HL-60 (cell line): Measurements from ENCODE around the gene DAGLA.

Experiments
- DNase-seq, 2 experiments: peaks; one replicate each; pipeline ENCODE4 v3.0.0-alpha.2; 2010 to 2020; ENCODE audit warnings: low read depth in 1 of 2, low spot score in 1 of 2
- H3K27ac ChIP-seq: fragments of 250-450 bp; sonication (Bioruptor Pico); replicated peaks from 2 replicates; pipeline ENCODE4 v1.5.1; 2020; ENCODE audit warnings: mild to moderate bottlenecking, moderate library complexity
- H3K27me3 ChIP-seq: fragments of 250-450 bp; sonication (Bioruptor Pico); 2 replicates; pipeline ENCODE4 v1.5.1; 2021; ENCODE audit warnings: mild to moderate bottlenecking, moderate library complexity; ENCODE audit not compliant: insufficient read depth, poor library complexity, severe bottlenecking
- H3K4me3 ChIP-seq: replicated peaks from 2 replicates; pipeline ENCODE4 v1.5.1; 2011; ENCODE audit warnings: mild to moderate bottlenecking, control low read depth, low read length; ENCODE audit not compliant: insufficient read depth
- GABPA ChIP-seq: IDR thresholded peaks from 2 replicates; pipeline ENCODE4 v1.6.1; 2012; ENCODE audit warnings: low read depth
- POLR2AphosphoS5 ChIP-seq: IDR thresholded peaks from 2 replicates; pipeline ENCODE4 v1.6.1; 2012; ENCODE audit warnings: low read depth
- REST ChIP-seq: IDR thresholded peaks from 2 replicates; pipeline ENCODE4 v1.6.1; 2012; ENCODE audit warnings: low read depth; ENCODE audit not compliant: insufficient replicate concordance
- SPI1 ChIP-seq: IDR thresholded peaks from 2 replicates; pipeline ENCODE4 v1.6.1; 2012; ENCODE audit warnings: low read depth, mild to moderate bottlenecking, borderline replicate concordance
- TF ChIP-seq, protein P1 (sequence below): IDR thresholded peaks from one replicate; pipeline ENCODE4 v1.5.1; 2011; ENCODE audit warnings: low read length, control low read depth, inconsistent platforms; ENCODE audit not compliant: insufficient read depth

The DAGLA gene

DNA sequence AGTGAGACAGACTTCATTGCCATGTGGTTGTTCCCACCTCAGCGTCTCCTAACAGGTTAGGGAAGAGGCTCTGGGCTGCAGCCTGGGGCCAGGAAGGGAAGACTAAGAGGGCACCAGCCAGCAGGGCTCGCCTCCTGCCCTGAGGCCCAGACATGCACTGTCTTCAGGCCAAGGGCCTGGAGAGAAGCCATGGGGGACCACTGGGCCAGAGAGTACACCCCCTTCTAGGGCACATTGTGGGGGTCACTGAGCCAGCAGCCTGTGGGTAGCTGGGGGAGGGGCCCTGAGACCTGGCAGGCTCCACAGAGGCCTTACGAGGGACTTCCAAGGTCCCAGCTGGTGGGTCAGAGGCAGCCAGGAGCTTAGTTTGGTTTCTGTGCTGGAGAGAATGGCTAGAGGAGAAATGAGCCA, 47.2 kb downstream of the DAGLA start:
- Histone ChIP-seq H3K27me3 (no peaks in the 10 kb centered on the region), H3K4me3 (no peak overlapping the region), H3K27ac (no peak overlapping the region)
- TF ChIP-seq REST (no peak), POLR2AphosphoS5 (no peak), GABPA (no peak), SPI1 (no peak)
- TF ChIP-seq, protein P1, sequence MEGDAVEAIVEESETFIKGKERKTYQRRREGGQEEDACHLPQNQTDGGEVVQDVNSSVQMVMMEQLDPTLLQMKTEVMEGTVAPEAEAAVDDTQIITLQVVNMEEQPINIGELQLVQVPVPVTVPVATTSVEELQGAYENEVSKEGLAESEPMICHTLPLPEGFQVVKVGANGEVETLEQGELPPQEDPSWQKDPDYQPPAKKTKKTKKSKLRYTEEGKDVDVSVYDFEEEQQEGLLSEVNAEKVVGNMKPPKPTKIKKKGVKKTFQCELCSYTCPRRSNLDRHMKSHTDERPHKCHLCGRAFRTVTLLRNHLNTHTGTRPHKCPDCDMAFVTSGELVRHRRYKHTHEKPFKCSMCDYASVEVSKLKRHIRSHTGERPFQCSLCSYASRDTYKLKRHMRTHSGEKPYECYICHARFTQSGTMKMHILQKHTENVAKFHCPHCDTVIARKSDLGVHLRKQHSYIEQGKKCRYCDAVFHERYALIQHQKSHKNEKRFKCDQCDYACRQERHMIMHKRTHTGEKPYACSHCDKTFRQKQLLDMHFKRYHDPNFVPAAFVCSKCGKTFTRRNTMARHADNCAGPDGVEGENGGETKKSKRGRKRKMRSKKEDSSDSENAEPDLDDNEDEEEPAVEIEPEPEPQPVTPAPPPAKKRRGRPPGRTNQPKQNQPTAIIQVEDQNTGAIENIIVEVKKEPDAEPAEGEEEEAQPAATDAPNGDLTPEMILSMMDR: no peak
- DNase-seq: no peak

GRCh38 chr11:61728066-61728939, 48.1 kb downstream of the DAGLA start:
- Histone ChIP-seq H3K27ac (no peak overlapping the region), H3K27me3 (no peaks in the 10 kb centered on the region), H3K4me3 (no peak overlapping the region)
- TF ChIP-seq, protein P1: no peak
- TF ChIP-seq POLR2AphosphoS5 (no peak), SPI1 (no peak), REST (no peak), GABPA (no peak)
- no peak for DNase-seq

DNA sequence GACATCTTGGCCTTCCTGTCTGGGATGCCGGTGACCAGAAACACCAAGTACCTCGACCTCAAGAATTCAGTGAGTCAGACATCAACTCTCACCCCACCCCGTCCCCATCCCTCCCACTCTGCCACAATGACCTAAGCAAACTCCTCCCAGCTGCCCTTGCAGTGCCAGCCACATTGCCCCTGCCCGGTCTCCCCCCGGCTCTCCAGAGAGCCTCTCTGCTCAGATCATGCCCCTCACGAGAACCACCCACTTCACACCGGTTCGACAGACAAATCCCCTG, 48.7 kb downstream of the DAGLA start:
- no peak for DNase-seq
- Histone ChIP-seq H3K27ac (no peak overlapping the region), H3K4me3 (no peak overlapping the region), H3K27me3 (no peaks in the 10 kb centered on the region)
- TF ChIP-seq REST: no peak
- TF ChIP-seq GABPA: no peak
- TF ChIP-seq SPI1: no peak
- no peak for TF ChIP-seq POLR2AphosphoS5
- TF ChIP-seq, protein P1: no peak
